Caco-2 (cell line): ENCODE results near the gene TRAF3. TPM values are rescaled to one million over a fixed set of nuclear protein-coding genes. Genes with fewer than 3 reads are reported as not detected.
A peak's percentile ranks its signal among the peaks of the same experiment; 100 is the strongest.

Source experiments
- BruUV-seq: library from RNA; stranded (reverse); fragments of 400-500 nt; replicated peaks from 2 replicates; lab custom pipeline; 2021; lab: Mats Ljungman, UMichigan
- CTCF ChIA-PET: fragments of 300-600 bp; sonication (Branson Sonifier 250); formaldehyde crosslinking; loops from one replicate; lab custom pipeline; 2022; ENCODE audit warnings: antibody characterized with exemption; lab: Charles Lee
- POLR2A ChIA-PET: fragments of 300-600 bp; sonication (Branson Sonifier 250); formaldehyde crosslinking; loops from one replicate; lab custom pipeline; 2022; ENCODE audit warnings: antibody characterized with exemption; lab: Charles Lee
- DNase-seq, 2 experiments: peaks; one replicate each; pipeline versions ENCODE4 v3.0.0 to v3.0.0-alpha.2; 2020 to 2022
- H3K27me3 ChIP-seq: replicated peaks from 2 replicates; pipeline ENCODE4 v1.6.0; 2011; ENCODE audit warnings: low read length; ENCODE audit not compliant: control insufficient read depth, insufficient read depth
- H3K36me3 ChIP-seq: 2 replicates; pipeline ENCODE4 v1.5.1; 2011; ENCODE audit warnings: low read length; ENCODE audit not compliant: control insufficient read depth, insufficient read depth
- H3K4me1 ChIP-seq: fragments of 250-450 bp; sonication (Bioruptor Pico); 2 replicates; pipeline ENCODE4 v1.5.1; 2020; ENCODE audit warnings: mild to moderate bottlenecking
- H3K4me3 ChIP-seq: 2 replicates; pipeline ENCODE4 v1.5.1; 2011; ENCODE audit warnings: low read depth, mild to moderate bottlenecking, control low read depth, low read length
- H3K9me3 ChIP-seq: fragments of 250-450 bp; sonication (Bioruptor Pico); 2 replicates; pipeline ENCODE4 v1.5.1; 2020; ENCODE audit warnings: mild to moderate bottlenecking, moderate library complexity
- H3K27ac Mint-ChIP-seq: one replicate; pipeline ENCODE4 v1.8.0; 2022; ENCODE audit warnings: mixed read lengths; ENCODE audit not compliant: unreplicated experiment
- H3K27me3 Mint-ChIP-seq: one replicate; pipeline ENCODE4 v1.8.0; 2022; ENCODE audit warnings: mixed read lengths; ENCODE audit not compliant: insufficient read depth, unreplicated experiment
- H3K36me3 Mint-ChIP-seq: one replicate; pipeline ENCODE4 v1.8.0; 2022; ENCODE audit warnings: mild to moderate bottlenecking, mixed read lengths; ENCODE audit not compliant: insufficient read depth, unreplicated experiment
- H3K4me1 Mint-ChIP-seq: one replicate; pipeline ENCODE4 v1.8.0; 2022; ENCODE audit warnings: low read depth, mixed read lengths; ENCODE audit not compliant: unreplicated experiment
- H3K4me3 Mint-ChIP-seq: one replicate; pipeline ENCODE4 v1.8.0; 2022; ENCODE audit warnings: mild to moderate bottlenecking, moderate library complexity, mixed read lengths; ENCODE audit not compliant: unreplicated experiment
- H3K9me3 Mint-ChIP-seq: one replicate; pipeline ENCODE4 v1.8.0; 2022; ENCODE audit warnings: mixed read lengths; ENCODE audit not compliant: unreplicated experiment
- intact Hi-C: fragments of 100-400 bp; cut with micrococcal nuclease; formaldehyde crosslinking; loops from one replicate; pipeline ENCODE4 v1.10.0; 2022; ENCODE audit not compliant: unreplicated experiment
- total RNA-seq: library from RNA; stranded (reverse); gene quantifications from 2 replicates; pipeline ENCODE4 v1.2.3, GENCODE V29; 2022
- TF ChIP-seq, protein P1 (sequence below), 2 experiments: fragments of 200-600 bp in 1 of 2; IDR thresholded peaks; 1 replicate in 1 of 2; 2 replicates in 1 of 2; pipeline versions ENCODE4 v1.5.1 to v1.8.0; 2011 to 2022; ENCODE audit warnings: antibody characterized with exemption in 1 of 2, control low read depth in 1 of 2, inconsistent platforms in 1 of 2, low read depth in 1 of 2, low read length in 1 of 2, mild to moderate bottlenecking in 1 of 2, moderate library complexity in 1 of 2; ENCODE audit not compliant: insufficient read depth in 1 of 2, severe bottlenecking in 1 of 2, unreplicated experiment in 1 of 2

The TRAF3 gene
- total RNA-seq, 1 experiment from 2014 or later: 16.6 TPM

DNA sequence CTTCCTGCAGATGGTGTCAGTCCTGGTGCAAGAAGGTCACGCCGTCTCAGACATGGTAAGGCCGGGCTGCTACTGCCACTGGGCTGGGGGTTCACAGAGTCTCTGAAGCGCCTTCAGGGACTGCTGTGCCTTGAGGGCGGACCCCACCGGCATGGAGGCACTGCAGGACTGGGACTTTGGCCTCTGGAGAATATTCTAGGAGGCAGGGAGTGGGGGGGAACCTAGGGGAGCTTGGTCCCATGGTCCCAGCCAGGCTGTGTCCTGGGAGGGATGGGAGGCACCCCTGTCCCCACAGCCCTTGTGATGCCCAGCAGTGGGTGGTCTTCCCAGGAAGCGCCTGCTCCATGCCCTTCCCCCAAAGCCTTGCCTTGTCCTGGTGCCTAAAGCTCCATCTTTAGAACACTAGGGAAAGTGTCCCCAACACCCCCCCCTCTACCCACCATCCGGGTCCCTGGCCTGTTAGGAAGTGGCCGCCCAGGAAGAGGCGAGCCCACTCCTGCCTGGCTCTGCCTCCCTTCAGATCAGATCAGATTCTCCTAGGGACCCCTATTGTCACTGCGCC is 146.8 kb downstream of the TRAF3 start:
- no peaks in the 10 kb centered on the region; the same call in 1 of the 2 replicates for H3K36me3 ChIP-seq
- peak overlapping the region; percentile 94 for H3K4me3 ChIP-seq
- no peaks in the 10 kb centered on the region for H3K9me3 ChIP-seq
- H3K27me3 Mint-ChIP-seq: no peaks in the 10 kb centered on the region
- H3K27ac Mint-ChIP-seq: no peak overlapping the region
- peak overlapping the region; percentile 35 for H3K4me3 Mint-ChIP-seq
- intact Hi-C loops: loop anchor here (2.0 to 10.0 kb wide), 3 partner anchors 149 to 399 kb away; no protein-coding TSS in a partner anchor
- no peaks in the 10 kb centered on the region for H3K9me3 Mint-ChIP-seq
- H3K4me1 ChIP-seq: peaks cover 25% of the 10 kb centered on the region
- peaks cover 25% of the 10 kb centered on the region for H3K36me3 Mint-ChIP-seq
- no TSS peak for BruUV-seq
- TF ChIP-seq, protein P1, sequence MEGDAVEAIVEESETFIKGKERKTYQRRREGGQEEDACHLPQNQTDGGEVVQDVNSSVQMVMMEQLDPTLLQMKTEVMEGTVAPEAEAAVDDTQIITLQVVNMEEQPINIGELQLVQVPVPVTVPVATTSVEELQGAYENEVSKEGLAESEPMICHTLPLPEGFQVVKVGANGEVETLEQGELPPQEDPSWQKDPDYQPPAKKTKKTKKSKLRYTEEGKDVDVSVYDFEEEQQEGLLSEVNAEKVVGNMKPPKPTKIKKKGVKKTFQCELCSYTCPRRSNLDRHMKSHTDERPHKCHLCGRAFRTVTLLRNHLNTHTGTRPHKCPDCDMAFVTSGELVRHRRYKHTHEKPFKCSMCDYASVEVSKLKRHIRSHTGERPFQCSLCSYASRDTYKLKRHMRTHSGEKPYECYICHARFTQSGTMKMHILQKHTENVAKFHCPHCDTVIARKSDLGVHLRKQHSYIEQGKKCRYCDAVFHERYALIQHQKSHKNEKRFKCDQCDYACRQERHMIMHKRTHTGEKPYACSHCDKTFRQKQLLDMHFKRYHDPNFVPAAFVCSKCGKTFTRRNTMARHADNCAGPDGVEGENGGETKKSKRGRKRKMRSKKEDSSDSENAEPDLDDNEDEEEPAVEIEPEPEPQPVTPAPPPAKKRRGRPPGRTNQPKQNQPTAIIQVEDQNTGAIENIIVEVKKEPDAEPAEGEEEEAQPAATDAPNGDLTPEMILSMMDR (IDR thresholded peaks at IDR 0.05; ENCODE audit: insufficient read depth in 1 of 2, low read depth in 1 of 2, low read length in 1 of 2, severe bottlenecking in 1 of 2, unreplicated experiment in 1 of 2): no peak
- ChIA-PET POLR2A (no interaction called here), CTCF (interaction anchor here (1.1 kb wide), 1 partner anchor 9 kb away, joined by 4 read pairs; no protein-coding TSS in a partner anchor)
- H3K4me1 Mint-ChIP-seq: no peaks in the 10 kb centered on the region
- H3K27me3 ChIP-seq: no peaks in the 10 kb centered on the region
- DNase-seq: no peak

DNA sequence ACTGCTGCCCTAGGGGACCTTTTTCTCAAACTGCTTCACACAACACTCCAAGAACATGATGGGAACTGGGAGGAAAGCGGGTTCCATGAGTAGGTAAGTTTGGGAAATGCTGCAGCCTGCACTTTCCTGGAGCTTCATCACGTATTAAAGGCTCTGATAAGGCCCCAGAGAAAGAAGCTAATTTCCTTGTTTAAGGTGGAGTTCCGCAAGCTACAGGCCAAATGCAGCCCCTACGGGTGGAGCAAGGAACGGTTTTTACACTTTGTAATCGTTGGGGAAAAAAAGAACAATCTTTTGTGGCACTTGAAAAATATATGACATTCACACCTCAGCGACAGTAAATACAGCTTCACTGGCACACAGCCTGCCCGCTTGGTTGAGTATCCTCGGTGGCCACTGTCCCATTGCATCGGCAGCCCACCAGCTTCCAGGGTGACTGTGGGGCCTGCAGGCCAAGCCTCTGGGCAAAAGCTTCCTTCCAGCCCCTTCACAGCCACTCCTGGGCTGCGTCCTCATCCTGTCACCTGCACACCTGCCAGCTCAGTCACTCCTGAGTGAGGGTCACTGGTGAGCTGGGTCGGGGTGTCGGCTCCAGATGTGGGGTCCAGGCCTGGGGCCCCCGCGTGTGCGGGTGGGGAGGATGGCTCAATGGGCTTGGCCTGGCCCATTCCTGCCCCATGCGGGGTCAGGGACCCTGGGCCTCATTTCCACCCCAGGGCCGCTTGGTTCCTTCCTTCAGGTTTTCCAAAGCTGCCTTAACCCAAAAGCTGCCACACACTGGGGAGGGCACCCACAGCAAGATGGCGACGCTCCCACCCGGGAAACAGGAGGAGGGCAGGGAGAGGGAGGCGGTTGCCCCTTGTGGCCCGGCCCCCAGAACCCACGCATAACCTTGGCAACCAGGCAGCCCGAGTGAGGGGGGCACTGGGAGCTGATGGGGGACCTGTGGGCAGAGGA is 147.7 kb downstream of the TRAF3 start:
- Histone ChIP-seq H3K4me3 (no peak overlapping the region), H3K27me3 (no peaks in the 10 kb centered on the region), H3K36me3 (no peaks in the 10 kb centered on the region; the same call in 1 of the 2 replicates), H3K9me3 (no peaks in the 10 kb centered on the region), H3K4me1 (peaks cover 31% of the 10 kb centered on the region)
- no TSS peak for BruUV-seq
- ChIA-PET POLR2A (interaction anchor here (0.6 kb wide), 1 partner anchor 106 kb away, joined by 5 read pairs; no protein-coding TSS in a partner anchor), CTCF (interaction anchor here (1.1 kb wide), 1 partner anchor 10 kb away, joined by 4 read pairs; no protein-coding TSS in a partner anchor)
- no peaks in the 10 kb centered on the region for H3K4me1 Mint-ChIP-seq
- no peak for DNase-seq
- peaks cover 25% of the 10 kb centered on the region for H3K36me3 Mint-ChIP-seq
- no peaks in the 10 kb centered on the region for H3K9me3 Mint-ChIP-seq
- H3K27ac Mint-ChIP-seq: no peak overlapping the region
- H3K4me3 Mint-ChIP-seq: peak overlapping the region; percentile 35
- intact Hi-C loops: loop anchor here (10.0 kb wide), 1 partner anchor 400 kb away; no protein-coding TSS in a partner anchor
- no peaks in the 10 kb centered on the region for H3K27me3 Mint-ChIP-seq
- TF ChIP-seq, protein P1 (IDR thresholded peaks at IDR 0.05; ENCODE audit: insufficient read depth in 1 of 2, low read depth in 1 of 2, low read length in 1 of 2, severe bottlenecking in 1 of 2, unreplicated experiment in 1 of 2): no peak

DNA sequence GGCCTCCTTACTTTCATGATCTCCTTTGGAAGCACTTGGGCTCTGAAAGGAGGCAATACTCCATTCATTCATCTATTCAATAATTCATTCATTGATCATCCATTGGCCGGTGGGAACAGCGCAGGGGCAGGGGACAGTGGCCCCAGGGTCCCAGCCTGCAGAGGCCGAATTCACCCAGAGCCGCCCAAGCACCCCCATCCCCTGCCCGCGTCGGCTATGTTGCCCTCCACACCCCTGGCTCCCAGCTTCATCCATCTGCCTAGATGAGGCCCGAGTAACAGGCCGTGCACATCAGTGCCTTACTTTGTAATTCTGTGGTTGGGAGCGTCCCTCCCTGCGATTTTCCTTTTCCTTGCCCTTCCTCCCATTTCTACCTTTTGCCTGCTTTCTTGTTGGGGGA is 148.4 kb downstream of the TRAF3 start:
- no peak for DNase-seq
- POLR2A ChIA-PET: interaction anchor here (0.6 kb wide), 1 partner anchor 107 kb away, joined by 5 read pairs; no protein-coding TSS in a partner anchor
- BruUV-seq: no TSS peak
- intact Hi-C loops: loop anchor here (10.0 kb wide), 1 partner anchor 401 kb away; no protein-coding TSS in a partner anchor
- TF ChIP-seq, protein P1 (IDR thresholded peaks at IDR 0.05; ENCODE audit: insufficient read depth in 1 of 2, low read depth in 1 of 2, low read length in 1 of 2, severe bottlenecking in 1 of 2, unreplicated experiment in 1 of 2): no peak
- H3K4me3 ChIP-seq: no peak overlapping the region
- CTCF ChIA-PET: no interaction called here
- Mint-ChIP-seq H3K27me3 (no peaks in the 10 kb centered on the region), H3K9me3 (no peaks in the 10 kb centered on the region), H3K27ac (no peak overlapping the region), H3K4me1 (no peaks in the 10 kb centered on the region), H3K4me3 (no peak overlapping the region), H3K36me3 (peaks cover 28% of the 10 kb centered on the region)
- no peaks in the 10 kb centered on the region for H3K9me3 ChIP-seq
- no peaks in the 10 kb centered on the region for H3K27me3 ChIP-seq
- H3K36me3 ChIP-seq: no peaks in the 10 kb centered on the region; the same call in 1 of the 2 replicates
- H3K4me1 ChIP-seq: peaks cover 31% of the 10 kb centered on the region
